Uterus (tissue), 4 donors: ENCODE measurements around the gene MAPRE3. TPM values are rescaled to one million over a fixed set of nuclear protein-coding genes. Genes with fewer than 3 reads are reported as not detected.
A peak's percentile ranks its signal among the peaks of the same experiment; 100 is the strongest.

Experiments
- DNase-seq, 2 donors: peaks; one replicate each; pipeline ENCODE4 v3.0.0-alpha.2; 2019 to 2020
- H3K27ac ChIP-seq, 2 donors: fragments of 200-600 bp; sonication (generic); 1 replicate in 1 of 2; 2 replicates in 1 of 2; pipeline ENCODE4 v1.5.1; 2016 to 2018
- H3K27me3 ChIP-seq, 2 donors: fragments of 200-600 bp; sonication (generic); one replicate each; pipeline ENCODE4 v1.5.1; 2018 to 2019; ENCODE audit warnings: control low read depth in 1 of 2
- H3K36me3 ChIP-seq, 2 donors: fragments of 200-600 bp; sonication (generic); one replicate each; pipeline ENCODE4 v1.5.1; 2019; ENCODE audit warnings: control low read depth in 1 of 2
- H3K4me1 ChIP-seq, 2 donors: fragments of 200-600 bp; sonication (generic); one replicate each; pipeline ENCODE4 v1.5.1; 2018 to 2019; ENCODE audit warnings: control low read depth in 1 of 2
- H3K4me3 ChIP-seq, 2 donors: fragments of 200-600 bp; sonication (generic); 1 replicate in 1 of 2; 2 replicates in 1 of 2; pipeline ENCODE4 v1.5.1; 2018 to 2019; ENCODE audit warnings: mild to moderate bottlenecking in 1 of 2
- H3K9me3 ChIP-seq, 2 donors: fragments of 200-600 bp; sonication (generic); one replicate each; pipeline ENCODE4 v1.5.1; 2019; ENCODE audit warnings: control low read depth in 1 of 2
- CTCF ChIP-seq, 4 experiments: fragments of 200-600 bp in 2 of 4; fragments of 450-650 bp in 2 of 4; sonication (generic) in 2 of 4; IDR thresholded peaks; one replicate each; pipeline ENCODE4 v1.5.1; 2016 to 2019; ENCODE audit warnings: antibody characterized with exemption in 4 of 4, mild to moderate bottlenecking in 2 of 4, moderate library complexity in 1 of 4
- POLR2A ChIP-seq, 2 donors: fragments of 450-650 bp; IDR thresholded peaks; one replicate each; pipeline ENCODE4 v1.6.1; 2016; ENCODE audit warnings: antibody characterized with exemption in 2 of 2, mild to moderate bottlenecking in 1 of 2, moderate library complexity in 1 of 2
- intact Hi-C: fragments of 100-400 bp; cut with DNase I; formaldehyde crosslinking; loops from one replicate; pipeline ENCODE4 v1.15.1; 2023; ENCODE audit warnings: low total_unique reads
- total RNA-seq, 4 donors: library from RNA; depleted of rRNA in 3 of 4; stranded (reverse); fragments of >200 nt in 3 of 4; gene quantifications; one replicate each; pipeline versions ENCODE4 v1.1.0 to v1.2.4, GENCODE V29; 2014 to 2023
- donor health status: DM: yes; HTN: yes; CAD: no.

MAPRE3 gene
- total RNA-seq, 4 donors from 2014 or later, result 2.9 to 49.6 (median 4.9) TPM

DNA sequence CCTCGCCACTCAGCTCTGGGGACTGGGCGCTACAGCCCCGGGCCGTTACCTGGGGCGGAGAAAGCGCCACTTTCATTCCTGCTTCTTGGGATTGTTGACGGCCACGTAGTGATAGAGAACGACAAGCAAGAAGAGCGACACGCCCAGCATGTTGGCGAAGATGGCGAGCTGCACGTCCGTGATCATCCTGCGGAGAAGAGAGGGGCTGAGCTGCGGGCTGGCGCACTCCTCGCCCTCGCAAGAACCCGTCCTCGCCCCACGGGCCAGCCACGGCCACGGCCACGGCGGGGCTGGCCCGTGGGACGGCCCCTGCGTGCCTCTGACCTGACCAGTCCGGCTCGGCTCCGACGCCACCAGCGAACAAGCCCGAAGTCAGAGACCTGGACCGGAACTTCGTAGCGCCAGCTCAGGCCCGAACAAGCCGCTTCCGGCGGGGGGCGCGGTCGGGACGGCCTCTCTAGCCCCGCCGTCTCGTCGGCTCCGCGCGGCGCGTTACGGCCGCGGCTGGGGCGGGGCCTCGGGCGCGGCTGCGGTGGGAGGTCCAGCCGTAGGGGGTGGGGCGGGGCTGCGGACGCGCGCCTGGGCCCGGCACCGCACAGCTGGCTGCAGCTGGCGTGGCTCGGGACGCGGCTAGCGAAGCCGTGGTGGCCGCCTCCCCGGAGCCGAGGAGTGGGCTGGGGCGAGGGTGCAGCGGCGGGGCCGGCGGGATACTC lies 101.0 kb downstream of the MAPRE3 start, which contains the start of gene OST4:
OST4 (minus strand) TSS at position 378 of the 713 bp plus-strand sequence.
- DNase-seq, result peak; percentile 92 to 95
- intact Hi-C loops, result no loop called here
- Histone ChIP-seq H3K9me3 (no peaks in the 10 kb centered on the region), H3K4me3 (peak within 1 kb of the TSS; percentile 78 to 97), H3K36me3 (no peaks in the 10 kb centered on the region), H3K27ac (peak within 1 kb of the TSS; percentile 95 to 98), H3K27me3 (no peaks in the 10 kb centered on the region), H3K4me1 (peaks cover 9 to 10% of the 10 kb centered on the region in 2 donors)
- TF ChIP-seq POLR2A (IDR thresholded peaks at IDR 0.05) (peak; percentile 71 to 91), CTCF (IDR thresholded peaks at IDR 0.05) (peak in 2 of 4 experiments; percentile 6 to 18)

DNA sequence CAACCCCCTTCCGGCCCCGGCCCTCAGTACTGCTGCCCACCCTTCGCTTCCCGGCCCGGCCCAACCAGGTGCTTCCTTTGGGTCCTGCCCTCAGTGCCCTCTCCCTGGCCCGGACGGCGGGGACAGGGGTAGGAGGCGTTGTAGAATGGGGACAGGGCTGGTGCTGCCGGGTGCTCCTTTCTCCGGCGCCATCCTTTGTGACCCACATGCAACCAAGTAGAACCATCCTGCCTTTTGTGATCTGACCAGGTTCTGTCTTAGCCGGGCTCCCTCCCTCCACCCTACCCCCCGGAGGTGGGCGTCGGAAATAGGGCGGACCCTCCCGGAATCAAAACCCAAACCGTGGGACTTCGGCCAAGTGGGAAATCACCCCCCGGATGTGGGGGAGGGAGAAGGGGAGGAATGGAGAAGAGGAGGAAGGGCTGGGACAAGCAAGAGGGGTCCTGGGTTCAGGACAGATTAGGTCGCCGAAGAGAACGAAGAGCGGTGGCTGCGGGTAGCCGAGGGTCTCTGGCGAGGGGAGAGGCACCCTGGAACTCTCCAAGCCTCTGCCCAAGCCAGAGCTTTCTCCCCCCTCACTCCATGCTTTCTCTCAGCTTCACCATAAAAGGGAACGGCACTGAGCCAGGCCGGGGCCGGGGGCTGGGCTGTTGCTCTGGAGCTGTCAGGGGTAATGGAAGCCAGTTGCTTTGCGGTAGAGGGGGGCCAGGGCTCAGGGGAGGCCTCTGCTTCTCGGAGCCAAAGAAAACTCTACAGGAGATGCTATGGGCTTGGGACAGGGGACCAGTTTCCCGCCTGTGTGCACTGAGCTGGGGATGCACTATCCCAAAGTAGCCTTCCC lies 101.8 kb downstream of the MAPRE3 start:
- intact Hi-C loops, result no loop called here
- no peaks in the 10 kb centered on the region for H3K27me3 ChIP-seq
- peak; percentile 92 to 95 for DNase-seq
- H3K4me1 ChIP-seq, result peaks cover 9 to 10% of the 10 kb centered on the region in 2 donors
- peak overlapping the region; percentile 95 to 98 for H3K27ac ChIP-seq
- peak overlapping the region; percentile 78 to 97 for H3K4me3 ChIP-seq
- TF ChIP-seq POLR2A (IDR thresholded peaks at IDR 0.05) (peak in 1 of 2 donors; percentile 17), CTCF (IDR thresholded peaks at IDR 0.05) (no peak)
- no peaks in the 10 kb centered on the region for H3K36me3 ChIP-seq
- no peaks in the 10 kb centered on the region for H3K9me3 ChIP-seq

DNA sequence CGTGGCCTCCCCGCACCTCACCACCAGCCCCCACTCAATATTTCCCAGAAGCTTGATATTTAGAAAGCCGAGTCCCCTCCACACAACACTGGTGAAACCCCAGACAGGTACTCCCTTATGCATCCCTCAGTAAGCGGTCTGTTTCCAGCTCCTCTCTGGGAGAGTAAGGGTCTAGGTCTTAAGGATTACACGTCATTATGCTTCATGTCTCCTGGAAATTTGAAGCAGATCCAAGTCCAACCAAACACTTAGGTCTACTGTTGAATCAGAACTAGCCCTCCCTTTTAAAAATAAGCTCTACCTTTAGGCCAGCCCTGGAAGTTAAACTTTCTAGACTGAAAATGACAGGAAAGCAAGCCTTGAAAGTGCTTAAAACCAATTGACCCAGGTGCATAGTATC lies 102.5 kb downstream of the MAPRE3 start:
- Histone ChIP-seq H3K4me3 (no peak overlapping the region), H3K27ac (peak overlapping the region; percentile 95 to 98), H3K4me1 (peaks cover 9 to 10% of the 10 kb centered on the region in 2 donors), H3K36me3 (no peaks in the 10 kb centered on the region), H3K9me3 (no peaks in the 10 kb centered on the region), H3K27me3 (no peaks in the 10 kb centered on the region)
- DNase-seq, result no peak
- intact Hi-C loops, result no loop called here
- no peak for TF ChIP-seq CTCF (IDR thresholded peaks at IDR 0.05)
- TF ChIP-seq POLR2A (IDR thresholded peaks at IDR 0.05), result no peak

DNA sequence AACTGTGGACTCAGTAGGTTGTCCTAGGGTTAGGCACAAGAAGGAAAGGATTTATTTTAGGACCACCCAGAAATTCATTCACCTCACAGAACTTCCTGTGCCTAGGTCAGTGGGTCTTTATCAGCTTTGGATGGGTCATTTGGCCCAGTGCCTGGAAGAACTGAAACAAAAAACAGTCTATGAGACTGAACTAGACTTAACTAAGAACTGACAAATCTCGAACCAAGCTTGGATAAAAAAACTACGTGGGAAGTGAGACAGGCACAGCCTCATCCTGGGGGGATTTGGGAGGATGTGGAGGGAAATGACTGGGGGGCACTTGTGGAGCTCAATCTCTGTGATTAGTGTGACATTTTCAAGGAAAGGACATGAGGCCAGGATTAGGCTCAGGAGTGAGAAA lies 103.3 kb downstream of the MAPRE3 start:
- Histone ChIP-seq H3K27ac (peak overlapping the region; percentile 95 to 98), H3K36me3 (no peaks in the 10 kb centered on the region), H3K9me3 (no peaks in the 10 kb centered on the region), H3K4me1 (peaks cover 7 to 9% of the 10 kb centered on the region in 2 donors), H3K4me3 (no peak overlapping the region), H3K27me3 (no peaks in the 10 kb centered on the region)
- no peak for DNase-seq
- intact Hi-C loops, result no loop called here
- TF ChIP-seq CTCF (IDR thresholded peaks at IDR 0.05) (no peak), POLR2A (IDR thresholded peaks at IDR 0.05) (no peak)
